KOPT-K1 (cell line): ENCODE data around the gene USP3.

Experiments used
- H3K27ac ChIP-seq: fragments of 200-600 bp; sonication (generic); 2 replicates; pipeline ENCODE4 v1.5.1; 2016; ENCODE audit warnings: antibody characterized with exemption, mild to moderate bottlenecking, low read depth, low read length; ENCODE audit not compliant: poor library complexity, severe bottlenecking
- H3K36me3 ChIP-seq: fragments of 200-600 bp; sonication (generic); 2 replicates; pipeline ENCODE4 v1.5.1; 2017; ENCODE audit warnings: antibody characterized with exemption, mild to moderate bottlenecking, low read length, moderate library complexity; ENCODE audit not compliant: insufficient read depth
- H3K9me3 ChIP-seq: fragments of 200-600 bp; sonication (generic); 2 replicates; pipeline ENCODE4 v1.5.1; 2017; ENCODE audit warnings: antibody characterized with exemption, low read length, mild to moderate bottlenecking; ENCODE audit not compliant: insufficient read depth, poor library complexity, severe bottlenecking

The USP3 gene

DNA sequence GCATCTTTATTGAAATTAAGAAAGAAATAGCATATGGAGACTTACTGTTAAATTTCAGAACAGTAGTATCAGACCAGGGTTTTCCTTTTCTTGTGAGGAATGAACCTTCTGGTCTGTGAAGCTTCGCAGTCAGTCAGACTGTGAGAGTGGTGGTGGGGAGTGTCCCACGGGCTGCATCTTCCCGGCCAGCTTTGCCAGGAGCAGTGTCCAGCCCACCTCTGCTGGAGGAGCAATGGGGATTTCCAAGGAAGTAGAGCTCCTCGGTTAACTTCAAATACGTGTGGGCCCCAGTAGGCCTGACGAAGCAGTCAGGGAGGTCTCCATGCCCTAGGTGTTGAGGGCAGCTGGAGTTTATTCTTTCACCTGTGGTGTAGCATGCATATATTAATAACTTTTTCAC is 51.9 kb downstream of the USP3 start:
- Histone ChIP-seq H3K9me3 (no peaks in the 10 kb centered on the region), H3K36me3 (peaks cover 48% of the 10 kb centered on the region), H3K27ac (no peak overlapping the region)

DNA sequence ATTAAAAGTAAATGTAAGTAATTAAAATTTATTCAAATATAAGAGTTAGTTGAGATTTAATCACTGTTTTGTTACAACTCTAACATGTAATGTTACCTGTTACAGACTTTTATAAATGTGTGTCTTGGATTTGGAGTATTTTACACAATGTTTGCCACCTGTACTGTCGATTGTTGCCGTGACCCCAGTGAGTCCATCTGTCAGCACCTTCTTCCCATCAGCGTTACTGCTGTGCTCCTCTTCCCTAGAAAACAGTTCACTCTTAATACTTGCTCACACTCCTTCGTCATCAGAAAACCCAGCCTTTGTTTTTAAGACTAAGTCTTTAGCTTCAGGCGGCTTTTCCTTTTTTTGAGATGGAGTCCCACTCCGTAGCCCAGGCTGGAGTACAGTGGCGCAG is 52.3 kb downstream of the USP3 start:
- Histone ChIP-seq H3K27ac (no peak overlapping the region), H3K9me3 (no peaks in the 10 kb centered on the region), H3K36me3 (peaks cover 53% of the 10 kb centered on the region)

DNA sequence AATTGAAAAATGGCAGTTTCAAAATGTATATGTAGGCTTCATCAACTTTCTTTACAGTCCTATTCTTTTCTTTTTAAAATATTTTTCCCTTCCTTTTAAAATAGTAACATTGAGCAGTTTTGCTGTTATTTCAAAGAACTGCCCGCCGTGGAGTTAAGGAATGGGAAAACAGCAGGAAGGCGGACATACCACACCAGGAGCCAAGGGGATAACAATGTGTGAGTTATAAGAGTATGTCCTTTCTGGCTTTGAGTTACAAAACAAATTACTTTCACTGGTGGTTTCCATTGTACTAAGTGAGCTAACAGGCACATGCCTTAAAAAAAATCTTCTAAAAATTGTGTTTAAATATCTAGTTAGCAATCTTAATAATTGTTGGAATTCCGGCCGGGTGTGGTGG is 55.4 kb downstream of the USP3 start:
- Histone ChIP-seq H3K9me3 (no peaks in the 10 kb centered on the region), H3K36me3 (peaks cover 71% of the 10 kb centered on the region), H3K27ac (no peak overlapping the region)

DNA sequence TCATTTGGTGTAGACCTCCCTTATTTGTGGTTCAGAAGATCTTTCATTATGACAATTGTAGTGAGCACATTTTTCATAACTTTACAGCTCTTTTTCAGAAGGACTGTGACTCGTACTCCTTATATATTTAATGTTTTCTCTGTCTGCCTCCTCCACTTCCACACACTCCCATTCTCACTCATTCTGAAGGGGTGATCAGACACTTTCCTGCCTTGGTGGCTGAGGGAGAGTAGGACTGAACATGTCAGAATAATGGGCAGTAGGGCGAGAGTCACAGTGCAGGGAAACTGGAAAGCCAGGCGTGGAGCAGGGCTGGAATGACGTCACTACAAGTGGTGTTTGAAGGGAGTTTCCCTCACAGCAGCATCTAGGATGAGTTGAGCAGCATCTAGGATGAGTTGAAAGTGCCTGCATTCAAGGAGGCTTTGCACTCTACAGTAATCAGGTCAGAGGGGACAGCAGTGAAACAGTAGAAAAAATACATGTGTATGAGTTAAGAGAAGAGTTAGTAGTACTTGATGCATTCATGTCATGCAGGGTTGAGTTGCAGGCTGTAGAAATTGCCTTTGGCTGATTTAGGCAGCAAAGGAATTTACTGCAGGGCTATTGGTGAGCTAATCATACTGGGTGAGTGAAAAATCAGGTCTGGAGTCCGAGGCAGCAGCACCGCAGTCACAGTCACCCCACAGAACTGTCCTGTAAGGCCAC is 56.5 kb downstream of the USP3 start:
- peaks cover 83% of the 10 kb centered on the region for H3K36me3 ChIP-seq
- no peak overlapping the region for H3K27ac ChIP-seq
- H3K9me3 ChIP-seq: no peaks in the 10 kb centered on the region

DNA sequence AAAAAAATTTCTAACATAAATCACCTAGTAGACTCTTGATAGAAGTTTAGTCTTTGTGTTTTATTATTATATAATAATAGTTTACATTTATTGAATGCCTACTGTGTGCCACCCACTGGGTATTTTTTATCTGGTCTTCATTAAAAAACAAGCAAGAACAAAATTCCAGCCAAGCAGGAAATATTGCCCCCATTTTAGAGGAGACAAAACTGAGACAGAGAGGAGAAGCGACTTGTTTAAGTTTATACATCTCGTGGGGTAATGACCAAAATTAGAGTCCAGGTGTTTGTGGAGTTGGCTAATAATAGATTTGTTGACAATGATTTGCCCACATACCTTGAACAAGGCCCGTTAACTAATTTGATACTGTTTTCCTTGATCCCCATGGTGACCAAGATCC is 59.7 kb downstream of the USP3 start:
- no peaks in the 10 kb centered on the region for H3K9me3 ChIP-seq
- H3K36me3 ChIP-seq: peaks cover 85% of the 10 kb centered on the region
- H3K27ac ChIP-seq: no peak overlapping the region

DNA sequence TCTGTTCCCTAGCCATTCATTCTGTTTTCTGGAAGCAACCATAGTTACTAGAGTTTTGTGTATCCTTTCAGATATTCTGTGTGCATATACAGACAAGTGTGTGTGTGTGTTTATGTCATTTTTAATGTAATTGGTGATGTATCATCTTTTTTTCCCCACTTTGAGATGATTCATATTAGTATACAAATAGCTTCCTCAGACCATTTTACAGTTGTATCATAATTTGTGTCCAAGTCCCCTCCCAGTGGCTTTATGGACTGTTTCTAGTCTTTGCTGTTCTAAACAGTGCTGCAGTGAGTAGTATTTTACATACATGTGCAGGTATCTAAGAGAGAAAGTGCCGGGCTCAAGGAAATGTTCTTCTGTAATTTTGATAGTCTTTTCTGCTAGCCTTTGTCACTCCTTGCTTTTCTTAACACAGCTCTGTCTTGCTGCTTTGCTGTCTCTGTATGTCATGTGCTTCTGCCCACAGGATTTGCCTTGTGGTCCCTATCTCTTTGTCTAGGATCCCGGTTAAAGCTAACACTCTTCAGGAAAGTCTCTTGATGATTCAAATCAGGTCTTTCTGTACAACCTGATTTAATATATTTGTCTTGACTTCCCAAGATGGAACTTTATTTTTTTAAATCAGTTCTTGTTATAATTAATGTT is 61.3 kb downstream of the USP3 start:
- H3K9me3 ChIP-seq: no peaks in the 10 kb centered on the region
- peaks cover 79% of the 10 kb centered on the region for H3K36me3 ChIP-seq
- no peak overlapping the region for H3K27ac ChIP-seq

DNA sequence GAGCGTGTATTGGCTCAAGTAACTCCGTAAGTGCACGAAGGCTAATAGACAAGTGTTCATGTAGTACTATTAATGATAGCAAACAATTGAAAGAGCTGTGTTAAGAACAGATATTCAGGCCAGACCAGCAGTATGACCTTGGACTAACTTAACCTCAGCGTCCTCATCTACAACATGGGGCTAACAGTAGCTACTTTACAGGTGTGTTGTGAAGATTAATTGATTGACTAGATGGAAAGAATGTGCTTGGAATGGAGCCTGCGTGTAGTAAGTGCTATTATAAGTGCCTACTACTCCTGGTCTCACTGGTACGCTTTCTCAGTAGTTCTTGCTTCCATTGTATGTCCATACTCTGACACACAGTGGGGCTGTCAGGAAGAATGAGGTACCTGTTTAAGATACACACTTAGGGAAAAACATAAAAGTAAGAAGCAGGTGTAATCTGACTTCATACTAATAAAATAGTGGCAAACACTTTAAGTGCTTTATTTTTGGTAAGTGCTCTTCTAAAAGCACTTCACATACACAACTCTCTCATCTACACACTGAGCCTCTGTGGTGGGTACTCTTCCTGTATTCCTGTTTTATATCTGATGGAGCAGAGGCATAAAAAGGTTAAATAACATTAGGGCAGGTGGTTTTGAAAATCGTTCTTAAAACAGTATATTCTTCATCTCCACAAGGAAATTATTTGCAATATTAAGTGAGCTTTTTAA is 68.5 kb downstream of the USP3 start:
- Histone ChIP-seq H3K27ac (no peak overlapping the region), H3K9me3 (no peaks in the 10 kb centered on the region), H3K36me3 (peaks cover 79% of the 10 kb centered on the region)

DNA sequence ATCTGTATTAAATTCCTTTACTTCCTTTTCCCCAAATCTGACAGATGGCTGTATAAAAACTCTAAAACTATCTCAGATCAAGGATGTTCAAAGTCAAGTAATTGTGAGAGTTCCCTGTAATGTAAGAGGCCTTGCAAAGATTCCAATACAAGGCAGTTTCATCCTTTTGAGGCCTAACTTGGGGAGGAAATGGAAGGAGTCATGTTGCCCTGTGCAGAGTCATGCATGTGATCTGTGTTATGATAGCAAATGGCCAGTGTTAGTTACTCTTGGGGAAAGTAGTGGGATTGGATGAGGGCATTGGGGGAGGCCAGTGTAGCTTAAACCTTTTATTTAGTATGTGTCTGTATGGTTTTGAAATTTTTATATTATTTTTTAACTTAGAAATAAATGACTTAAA is 69.1 kb downstream of the USP3 start:
- Histone ChIP-seq H3K9me3 (no peaks in the 10 kb centered on the region), H3K36me3 (peaks cover 73% of the 10 kb centered on the region), H3K27ac (no peak overlapping the region)

DNA sequence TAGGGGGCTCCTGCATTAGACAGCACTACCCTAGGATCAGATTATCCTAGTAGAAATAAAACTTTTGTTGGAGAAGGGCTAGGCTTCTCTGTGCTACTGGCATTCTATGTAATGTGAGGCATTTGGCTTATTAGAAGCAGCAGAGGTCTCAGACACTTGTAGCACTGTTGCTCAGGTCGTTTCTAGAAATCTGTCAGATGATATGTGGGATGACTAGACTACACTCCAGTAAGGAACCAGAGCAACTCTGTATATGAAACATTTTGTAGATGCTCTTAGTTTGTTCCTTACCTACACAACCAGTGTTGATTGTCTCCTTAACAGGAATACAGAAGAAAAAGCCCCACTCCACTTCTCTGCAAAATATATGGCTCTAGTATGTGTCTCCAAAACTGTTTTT is 70.9 kb downstream of the USP3 start:
- H3K27ac ChIP-seq: no peak overlapping the region
- H3K9me3 ChIP-seq: no peaks in the 10 kb centered on the region
- H3K36me3 ChIP-seq: peaks cover 66% of the 10 kb centered on the region

DNA sequence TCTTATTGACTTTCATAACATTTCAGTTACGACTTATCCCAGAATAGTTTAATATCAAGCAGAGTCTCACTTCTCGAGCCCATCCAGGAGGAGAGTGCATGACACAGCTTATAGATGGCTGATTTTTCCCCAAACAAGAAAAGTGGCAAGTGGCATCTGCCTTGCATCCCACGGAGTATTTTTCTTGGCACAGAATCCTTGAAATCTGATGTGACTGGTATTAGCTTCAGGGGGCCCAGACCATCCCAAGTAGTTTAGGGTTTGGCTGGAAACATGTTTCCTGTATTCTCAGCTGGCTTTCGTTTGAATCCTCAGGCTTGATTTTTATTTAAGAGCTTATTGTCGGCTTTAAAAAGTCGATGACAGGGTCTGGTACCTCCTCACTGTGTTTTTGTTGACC is 72.0 kb downstream of the USP3 start:
- no peak overlapping the region for H3K27ac ChIP-seq
- peaks cover 55% of the 10 kb centered on the region for H3K36me3 ChIP-seq

DNA sequence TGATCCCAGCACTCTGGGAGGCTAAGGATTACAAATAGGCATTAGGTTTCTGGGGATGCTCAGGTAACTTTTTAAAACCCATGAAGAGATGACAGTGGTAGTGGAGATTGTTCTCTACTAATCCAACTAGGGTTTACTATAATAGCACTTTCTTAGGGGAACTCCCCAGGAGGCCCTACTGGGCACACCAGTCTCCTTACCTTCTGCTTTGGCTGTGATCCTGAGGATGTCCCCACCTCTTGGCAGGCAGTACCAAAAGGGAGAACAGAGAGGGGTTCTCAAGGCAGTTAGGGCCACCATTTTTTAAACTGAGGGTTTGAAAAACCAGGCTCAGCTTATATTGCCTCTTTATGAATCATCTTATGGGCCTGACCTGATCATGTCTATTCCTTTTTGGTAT is 77.8 kb downstream of the USP3 start:
- H3K27ac ChIP-seq: no peak overlapping the region
- H3K36me3 ChIP-seq: peaks cover 43% of the 10 kb centered on the region
- peaks cover 8% of the 10 kb centered on the region for H3K9me3 ChIP-seq

More for the DNA sequence above, 72.0 kb downstream of the USP3 start:
- no peaks in the 10 kb centered on the region for H3K9me3 ChIP-seq

DNA sequence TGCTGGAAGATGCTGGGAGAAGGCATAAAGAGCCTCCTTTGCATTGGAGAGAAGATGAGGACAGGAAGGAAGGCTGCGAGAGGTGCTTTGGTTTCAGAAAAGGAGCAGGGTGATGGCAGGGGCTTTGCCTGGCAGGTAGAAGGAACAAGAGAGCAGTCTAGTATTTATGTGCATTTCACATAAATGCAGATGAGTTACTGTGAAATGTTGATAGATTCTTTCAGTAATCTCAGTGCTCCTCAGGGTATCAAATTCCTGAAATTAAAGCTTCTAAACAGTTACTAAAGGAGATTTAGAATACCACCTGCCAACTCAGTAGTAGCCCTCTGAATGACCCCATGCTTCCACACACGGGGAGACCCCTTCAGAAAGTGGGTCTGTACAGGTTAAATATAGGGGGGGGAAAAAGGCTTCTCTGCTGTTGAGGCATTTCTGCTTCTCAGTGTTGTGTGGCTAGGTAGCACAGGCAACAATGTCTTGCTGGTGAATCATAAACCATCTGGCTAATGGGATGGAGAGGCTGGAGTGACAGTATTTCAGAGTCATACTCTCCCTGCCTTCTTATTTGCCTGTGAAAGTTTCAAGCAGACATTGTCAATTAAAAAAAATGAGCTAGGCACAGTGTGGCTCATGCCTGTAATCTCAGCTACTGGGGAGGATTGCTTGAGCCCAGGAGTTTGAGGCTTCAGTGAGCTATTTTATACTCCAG is 78.5 kb downstream of the USP3 start:
- H3K36me3 ChIP-seq: peaks cover 47% of the 10 kb centered on the region
- no peak overlapping the region for H3K27ac ChIP-seq
- H3K9me3 ChIP-seq: peaks cover 8% of the 10 kb centered on the region

DNA sequence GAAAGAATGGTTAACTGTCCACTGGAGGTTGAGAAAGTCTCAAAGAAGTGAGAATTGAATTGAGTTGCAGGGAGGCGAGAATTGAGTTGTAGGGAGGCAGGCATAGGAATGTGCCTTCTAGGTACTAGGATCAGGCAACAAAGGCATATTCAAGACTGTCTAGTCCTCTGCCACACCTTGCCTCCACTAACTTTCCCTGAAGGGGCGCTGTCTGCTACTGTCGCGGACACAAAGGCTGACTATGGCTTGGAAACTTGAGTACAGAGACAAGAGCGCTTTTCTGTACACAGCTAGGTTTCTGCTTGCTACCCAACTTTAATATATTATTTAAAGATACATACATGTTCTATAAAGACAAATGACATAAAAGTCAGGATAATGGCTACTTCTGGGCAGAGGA is 82.4 kb downstream of the USP3 start:
- Histone ChIP-seq H3K9me3 (peaks cover 8% of the 10 kb centered on the region), H3K36me3 (peaks cover 86% of the 10 kb centered on the region), H3K27ac (no peak overlapping the region)

DNA sequence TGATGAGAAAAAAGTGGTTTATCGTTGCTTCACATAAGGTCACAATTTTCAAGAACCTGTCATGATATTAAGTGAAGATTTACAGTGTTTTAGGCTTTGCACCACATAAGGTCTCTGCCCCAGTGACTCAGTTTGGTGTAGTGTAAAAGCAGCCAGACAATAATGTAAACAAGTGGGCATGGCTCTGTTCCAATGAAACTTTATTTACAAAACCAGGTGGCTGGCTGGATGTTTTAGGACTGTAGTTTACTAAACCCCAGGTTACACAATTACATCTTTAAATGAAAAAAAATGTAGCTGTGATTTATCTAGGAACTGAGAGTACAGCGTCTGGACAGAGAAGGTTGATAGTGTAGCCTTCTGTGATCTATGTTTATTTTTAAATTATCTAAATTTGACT is 83.1 kb downstream of the USP3 start:
- H3K36me3 ChIP-seq: peaks cover 91% of the 10 kb centered on the region
- H3K9me3 ChIP-seq: peaks cover 8% of the 10 kb centered on the region
- H3K27ac ChIP-seq: no peak overlapping the region

DNA sequence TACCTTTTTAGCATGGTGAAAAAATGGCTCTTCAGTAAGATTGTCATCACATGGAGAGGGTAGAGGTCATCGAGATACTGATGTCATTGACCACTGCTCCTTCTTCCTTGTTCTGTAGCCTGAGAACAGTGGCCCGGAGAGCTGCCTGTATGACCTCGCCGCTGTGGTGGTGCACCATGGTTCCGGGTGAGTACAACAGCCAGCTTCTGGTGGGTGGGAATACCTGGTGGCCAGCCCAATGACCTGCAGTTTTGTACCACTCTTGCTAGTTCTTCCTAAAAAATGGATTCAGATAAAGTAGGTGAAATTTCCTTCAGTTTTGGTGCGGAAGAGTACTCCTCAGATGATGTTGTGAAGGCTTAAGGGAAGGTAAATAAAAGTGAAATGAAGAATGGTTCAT is 84.4 kb downstream of the USP3 start:
- Histone ChIP-seq H3K27ac (no peak overlapping the region), H3K36me3 (peaks cover 92% of the 10 kb centered on the region), H3K9me3 (peaks cover 8% of the 10 kb centered on the region)
